ENCODE measurements around the gene PROSER1. TPM values are rescaled to one million over a fixed set of nuclear protein-coding genes. Genes with fewer than 3 reads are reported as not detected.

PROSER1 gene
- total RNA-seq, 1 experiment from 2014 or later: 58.5 TPM

DNA sequence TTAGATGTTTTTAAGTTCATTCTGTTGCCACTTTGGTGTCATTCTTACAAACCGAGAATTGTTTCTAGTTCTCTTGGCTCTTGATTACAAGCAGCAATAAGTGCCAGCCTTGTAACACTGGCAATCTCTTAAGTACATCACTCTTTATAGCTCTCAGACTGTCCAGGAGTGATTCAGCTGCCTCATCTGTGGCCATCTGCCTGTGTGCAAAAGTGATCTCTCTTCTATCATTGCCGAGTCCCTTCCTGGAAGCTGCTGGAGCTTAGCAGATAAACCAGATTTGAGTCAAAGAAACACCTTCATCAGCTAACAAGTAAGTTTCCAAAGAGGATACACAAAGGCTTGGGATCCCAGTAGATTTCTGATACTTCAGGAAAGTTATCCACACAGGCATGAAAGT is 70.4 kb downstream of the PROSER1 start:
- BruUV-seq (replicated peaks): no TSS peak
- Histone ChIP-seq H3K9me3 (ENCODE audit: low read depth, low read length, poor library complexity, severe bottlenecking) (no peaks in the 10 kb centered on the region), H3K4me1 (ENCODE audit: insufficient read depth, low read length, poor library complexity, severe bottlenecking) (no peaks in the 10 kb centered on the region), H3K4me3 (ENCODE audit: low read depth, low read length, poor library complexity, severe bottlenecking) (no peak overlapping the region), H3K27me3 (replicated peaks; ENCODE audit: insufficient read depth, low read depth, low read length, poor library complexity) (no peaks in the 10 kb centered on the region), H3K36me3 (ENCODE audit: insufficient read depth, low read length, poor library complexity, severe bottlenecking) (no peaks in the 10 kb centered on the region), H3K27ac (ENCODE audit: low read depth, low read length, poor library complexity, severe bottlenecking) (no peak overlapping the region)
- intact Hi-C loops (cut with micrococcal nuclease; ENCODE audit: unreplicated experiment): no loop called here
- ChIA-PET POLR2A (ENCODE audit: low non-redundant PET) (no interaction called here), CTCF (no interaction called here)
- DNase-seq (ENCODE audit: low spot score): no peak
- TF ChIP-seq, protein P1, sequence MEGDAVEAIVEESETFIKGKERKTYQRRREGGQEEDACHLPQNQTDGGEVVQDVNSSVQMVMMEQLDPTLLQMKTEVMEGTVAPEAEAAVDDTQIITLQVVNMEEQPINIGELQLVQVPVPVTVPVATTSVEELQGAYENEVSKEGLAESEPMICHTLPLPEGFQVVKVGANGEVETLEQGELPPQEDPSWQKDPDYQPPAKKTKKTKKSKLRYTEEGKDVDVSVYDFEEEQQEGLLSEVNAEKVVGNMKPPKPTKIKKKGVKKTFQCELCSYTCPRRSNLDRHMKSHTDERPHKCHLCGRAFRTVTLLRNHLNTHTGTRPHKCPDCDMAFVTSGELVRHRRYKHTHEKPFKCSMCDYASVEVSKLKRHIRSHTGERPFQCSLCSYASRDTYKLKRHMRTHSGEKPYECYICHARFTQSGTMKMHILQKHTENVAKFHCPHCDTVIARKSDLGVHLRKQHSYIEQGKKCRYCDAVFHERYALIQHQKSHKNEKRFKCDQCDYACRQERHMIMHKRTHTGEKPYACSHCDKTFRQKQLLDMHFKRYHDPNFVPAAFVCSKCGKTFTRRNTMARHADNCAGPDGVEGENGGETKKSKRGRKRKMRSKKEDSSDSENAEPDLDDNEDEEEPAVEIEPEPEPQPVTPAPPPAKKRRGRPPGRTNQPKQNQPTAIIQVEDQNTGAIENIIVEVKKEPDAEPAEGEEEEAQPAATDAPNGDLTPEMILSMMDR (conservative IDR thresholded peaks at IDR 0.05; ENCODE audit: low read depth, low read length): no peak
- no peak for TF ChIP-seq EZH2 (IDR thresholded peaks at IDR 0.05; ENCODE audit: borderline replicate concordance, low read depth, low read length, poor library complexity, severe bottlenecking)

DNA sequence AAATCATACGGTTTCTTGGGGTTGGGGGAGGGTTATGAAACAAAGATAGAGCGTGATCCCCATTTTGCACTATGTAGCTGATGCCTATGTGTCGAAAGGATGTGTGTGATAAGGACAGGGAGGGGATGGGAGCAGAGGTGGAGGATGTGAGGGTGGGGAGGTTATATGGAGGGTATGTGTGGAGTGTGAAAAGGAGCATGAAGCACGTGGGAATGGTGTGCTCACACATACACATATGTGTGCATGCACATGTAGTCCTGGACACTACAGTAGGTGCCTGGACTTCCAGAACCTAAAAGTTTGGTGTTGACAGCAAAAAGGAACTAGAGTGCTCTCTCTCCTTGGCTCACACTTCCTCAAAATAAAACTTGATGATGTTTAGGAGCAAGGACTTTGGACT is 72.6 kb downstream of the PROSER1 start:
- Histone ChIP-seq H3K36me3 (ENCODE audit: insufficient read depth, low read length, poor library complexity, severe bottlenecking) (no peaks in the 10 kb centered on the region), H3K4me3 (ENCODE audit: low read depth, low read length, poor library complexity, severe bottlenecking) (no peak overlapping the region), H3K9me3 (ENCODE audit: low read depth, low read length, poor library complexity, severe bottlenecking) (no peaks in the 10 kb centered on the region), H3K4me1 (ENCODE audit: insufficient read depth, low read length, poor library complexity, severe bottlenecking) (no peaks in the 10 kb centered on the region), H3K27ac (ENCODE audit: low read depth, low read length, poor library complexity, severe bottlenecking) (no peak overlapping the region), H3K27me3 (replicated peaks; ENCODE audit: insufficient read depth, low read depth, low read length, poor library complexity) (no peaks in the 10 kb centered on the region)
- BruUV-seq (replicated peaks): no TSS peak
- intact Hi-C loops (cut with micrococcal nuclease; ENCODE audit: unreplicated experiment): no loop called here
- CTCF ChIA-PET: no interaction called here
- POLR2A ChIA-PET (ENCODE audit: low non-redundant PET): no interaction called here
- no peak for TF ChIP-seq EZH2 (IDR thresholded peaks at IDR 0.05; ENCODE audit: borderline replicate concordance, low read depth, low read length, poor library complexity, severe bottlenecking)
- TF ChIP-seq, protein P1 (conservative IDR thresholded peaks at IDR 0.05; ENCODE audit: low read depth, low read length): no peak
- no peak for DNase-seq (ENCODE audit: low spot score)

DNA sequence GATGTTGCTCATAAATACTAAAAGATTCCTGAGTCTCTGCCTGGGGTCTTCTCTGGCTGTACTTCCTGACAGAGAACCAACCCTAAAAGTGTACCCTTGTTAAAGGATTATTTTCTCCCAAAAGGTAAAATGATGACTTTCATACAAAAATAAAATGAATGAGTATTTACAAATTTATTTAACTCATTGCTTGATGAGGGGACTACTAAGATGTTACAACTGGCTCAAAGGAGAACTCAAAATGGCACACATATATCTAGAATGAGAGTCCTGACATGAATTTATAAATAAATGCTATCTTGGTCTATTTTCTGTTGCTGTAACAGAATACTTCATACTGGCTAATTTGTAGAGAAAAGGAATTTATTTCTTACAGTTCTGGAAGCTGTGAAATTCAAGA is 77.7 kb downstream of the PROSER1 start:
- TF ChIP-seq, protein P1 (conservative IDR thresholded peaks at IDR 0.05; ENCODE audit: low read depth, low read length): no peak
- no peak for TF ChIP-seq EZH2 (IDR thresholded peaks at IDR 0.05; ENCODE audit: borderline replicate concordance, low read depth, low read length, poor library complexity, severe bottlenecking)
- ChIA-PET CTCF (no interaction called here), POLR2A (ENCODE audit: low non-redundant PET) (no interaction called here)
- no peaks in the 10 kb centered on the region for H3K4me1 ChIP-seq (ENCODE audit: insufficient read depth, low read length, poor library complexity, severe bottlenecking)
- BruUV-seq (replicated peaks): no TSS peak
- no peaks in the 10 kb centered on the region for H3K36me3 ChIP-seq (ENCODE audit: insufficient read depth, low read length, poor library complexity, severe bottlenecking)
- DNase-seq (ENCODE audit: low spot score): no peak
- H3K27ac ChIP-seq (ENCODE audit: low read depth, low read length, poor library complexity, severe bottlenecking): no peak overlapping the region
- intact Hi-C loops (cut with micrococcal nuclease; ENCODE audit: unreplicated experiment): no loop called here
- H3K4me3 ChIP-seq (ENCODE audit: low read depth, low read length, poor library complexity, severe bottlenecking): no peak overlapping the region
- H3K27me3 ChIP-seq (replicated peaks; ENCODE audit: insufficient read depth, low read depth, low read length, poor library complexity): no peaks in the 10 kb centered on the region
- H3K9me3 ChIP-seq (ENCODE audit: low read depth, low read length, poor library complexity, severe bottlenecking): no peaks in the 10 kb centered on the region

Other genes starting within 250 kb of the PROSER1 start
- not detected in 2 replicates for gene STOML3, start 47.3 kb downstream of the PROSER1 start, total RNA-seq (2021)
- gene NHLRC3, start 367 bp upstream of the PROSER1 start, total RNA-seq (2021): 12.3 and 17.4 TPM in 2 replicates

Measured in A673 (cell line).